GM12875 (cell line): ENCODE measurements around the gene DYNLT2.
A peak's percentile ranks its signal among the peaks of the same experiment; 100 is the strongest.

Experiments used
- H3K4me3 ChIP-seq: one replicate; pipeline ENCODE4 v1.5.1; 2011; ENCODE audit warnings: low read depth, low read length, control low read depth
- TF ChIP-seq, protein P1 (sequence below): IDR thresholded peaks from 2 replicates; pipeline ENCODE4 v1.5.1; 2011; ENCODE audit warnings: low read depth, mild to moderate bottlenecking, control low read depth, inconsistent platforms, low read length, moderate library complexity, borderline replicate concordance; ENCODE audit not compliant: insufficient read depth

The DYNLT2 gene

DNA sequence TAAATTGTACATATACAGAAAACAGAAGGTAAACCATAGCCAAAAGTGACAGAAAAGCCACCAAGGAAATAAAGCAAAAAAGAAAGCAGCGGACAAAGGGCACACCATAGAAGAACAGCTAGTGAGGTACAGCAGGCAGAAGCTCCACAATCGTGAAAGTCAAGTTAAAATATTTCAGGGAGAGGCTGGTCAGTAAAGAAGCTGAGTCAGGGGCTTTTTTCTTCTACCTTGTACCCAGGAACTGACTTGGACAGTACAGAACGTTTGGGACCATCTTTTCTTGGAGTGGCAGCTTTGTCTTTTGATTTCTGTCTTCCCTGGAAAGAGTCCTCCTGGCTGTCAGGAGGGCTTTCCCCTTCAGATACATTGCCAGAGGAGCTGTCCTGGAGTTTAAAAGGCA, 41.4 kb downstream of the DYNLT2 start:
- H3K4me3 ChIP-seq = no peak overlapping the region

DNA sequence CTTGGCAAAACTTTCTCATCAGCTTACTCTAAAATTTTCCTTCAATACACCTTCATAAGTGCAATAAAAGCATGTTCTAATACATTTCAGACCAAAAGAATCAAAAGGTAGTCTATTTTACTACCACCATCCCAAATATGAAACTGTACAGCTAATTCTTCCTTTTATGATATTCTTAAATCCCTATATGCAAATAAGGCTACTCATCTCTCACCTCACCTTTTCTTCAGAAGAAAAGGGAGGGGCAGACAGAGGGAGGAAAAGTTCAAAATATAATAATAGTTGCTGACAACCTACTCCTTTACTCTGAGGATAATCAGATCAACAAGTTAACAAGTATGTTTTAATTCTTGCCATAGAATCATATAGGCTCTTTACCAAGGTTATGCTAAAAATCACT, 42.1 kb downstream of the DYNLT2 start:
- TF ChIP-seq, protein P1, sequence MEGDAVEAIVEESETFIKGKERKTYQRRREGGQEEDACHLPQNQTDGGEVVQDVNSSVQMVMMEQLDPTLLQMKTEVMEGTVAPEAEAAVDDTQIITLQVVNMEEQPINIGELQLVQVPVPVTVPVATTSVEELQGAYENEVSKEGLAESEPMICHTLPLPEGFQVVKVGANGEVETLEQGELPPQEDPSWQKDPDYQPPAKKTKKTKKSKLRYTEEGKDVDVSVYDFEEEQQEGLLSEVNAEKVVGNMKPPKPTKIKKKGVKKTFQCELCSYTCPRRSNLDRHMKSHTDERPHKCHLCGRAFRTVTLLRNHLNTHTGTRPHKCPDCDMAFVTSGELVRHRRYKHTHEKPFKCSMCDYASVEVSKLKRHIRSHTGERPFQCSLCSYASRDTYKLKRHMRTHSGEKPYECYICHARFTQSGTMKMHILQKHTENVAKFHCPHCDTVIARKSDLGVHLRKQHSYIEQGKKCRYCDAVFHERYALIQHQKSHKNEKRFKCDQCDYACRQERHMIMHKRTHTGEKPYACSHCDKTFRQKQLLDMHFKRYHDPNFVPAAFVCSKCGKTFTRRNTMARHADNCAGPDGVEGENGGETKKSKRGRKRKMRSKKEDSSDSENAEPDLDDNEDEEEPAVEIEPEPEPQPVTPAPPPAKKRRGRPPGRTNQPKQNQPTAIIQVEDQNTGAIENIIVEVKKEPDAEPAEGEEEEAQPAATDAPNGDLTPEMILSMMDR = no peak
- no peak overlapping the region for H3K4me3 ChIP-seq

More for the DNA sequence above, 41.4 kb downstream of the DYNLT2 start:
- TF ChIP-seq, protein P1 = no peak

DNA sequence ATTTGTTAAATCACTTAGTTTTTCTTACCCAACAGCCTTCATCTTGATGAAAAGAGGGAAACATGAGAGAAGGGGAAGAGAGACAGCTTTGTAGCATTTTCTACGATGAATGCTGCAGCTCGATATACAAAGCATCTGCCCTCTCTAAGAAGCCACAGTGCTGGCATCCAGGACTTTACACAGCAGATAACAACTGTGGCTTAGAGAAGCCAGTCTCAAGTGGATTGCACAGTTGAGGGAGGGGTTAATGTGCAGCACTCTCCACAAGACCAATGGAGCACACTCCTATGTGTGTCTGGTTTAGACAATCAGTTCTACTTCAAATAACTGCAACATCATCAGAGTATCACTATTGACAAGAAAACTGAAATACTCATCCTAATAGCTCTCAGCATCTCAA, 43.6 kb downstream of the DYNLT2 start:
- H3K4me3 ChIP-seq = no peak overlapping the region
- TF ChIP-seq, protein P1 = no peak

DNA sequence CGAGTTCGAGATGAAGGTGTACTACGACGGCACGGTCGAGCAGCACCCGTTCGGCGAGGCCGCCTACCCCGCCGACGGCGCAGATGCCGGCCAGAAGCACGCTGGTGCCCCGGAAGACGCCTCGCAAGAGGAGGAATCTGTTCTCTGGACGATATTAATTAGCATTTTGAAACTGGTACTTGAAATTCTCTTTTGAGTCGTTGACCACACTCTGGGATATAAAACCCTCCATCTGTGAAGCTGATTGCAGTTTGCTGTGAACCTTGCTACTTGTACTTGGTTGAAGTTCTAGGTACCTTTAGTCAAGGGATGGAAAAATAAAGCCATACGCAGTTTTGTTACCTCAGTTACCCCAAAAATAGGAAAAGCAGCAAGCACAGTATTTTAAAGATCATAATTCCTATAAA, 48.5 kb downstream of the DYNLT2 start:
- H3K4me3 ChIP-seq = peak overlapping the region; percentile 76
- TF ChIP-seq, protein P1 = no peak

DNA sequence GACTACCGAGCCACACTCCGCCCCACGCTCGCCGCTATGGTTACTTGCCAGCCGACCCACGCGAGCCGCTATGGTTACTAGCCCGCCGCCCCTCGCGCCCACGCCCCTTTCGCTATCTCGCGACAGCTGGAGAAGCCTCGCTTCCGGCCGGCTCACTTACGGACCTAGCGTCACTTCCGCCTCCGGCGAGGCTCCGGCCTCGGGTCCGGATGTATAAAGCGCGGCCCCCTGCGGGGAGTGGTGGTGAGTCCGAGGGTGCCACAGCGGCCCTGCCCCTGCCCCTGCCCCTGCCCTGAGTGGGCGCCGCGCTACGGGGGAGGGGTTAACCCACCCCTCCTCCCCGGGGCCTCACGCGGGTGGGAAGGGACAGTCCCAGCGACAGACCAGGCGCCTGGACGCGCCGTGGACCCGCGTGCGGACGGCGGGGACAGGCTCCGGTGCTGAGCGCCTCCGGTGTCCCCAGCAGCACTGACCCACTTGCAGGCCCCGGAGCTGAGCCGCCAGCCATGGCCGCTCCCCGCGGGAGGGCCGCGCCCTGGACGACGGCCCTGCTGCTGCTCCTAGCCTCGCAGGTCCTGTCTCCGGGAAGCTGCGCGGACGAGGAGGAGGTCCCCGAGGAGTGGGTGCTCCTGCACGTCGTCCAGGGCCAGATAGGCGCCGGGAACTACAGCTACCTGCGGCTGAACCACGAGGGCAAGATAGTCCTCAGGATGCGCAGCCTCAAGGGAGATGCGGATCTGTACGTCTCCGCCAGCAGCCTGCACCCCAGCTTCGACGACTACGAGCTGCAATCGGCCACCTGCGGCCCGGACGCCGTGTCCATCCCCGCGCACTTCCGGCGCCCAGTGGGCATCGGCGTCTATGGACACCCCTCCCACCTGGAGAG, 49.2 kb downstream of the DYNLT2 start, which contains the start of the genes C6orf120 and WDR27:
Gene C6orf120 (plus strand): TSS at position 173 of the 886 bp plus-strand sequence. CDS start 334 bp downstream, at position 507.
Gene WDR27 (minus strand): TSS at position 76 of the 886 bp plus-strand sequence. CDS start 13,024 bp downstream, outside the sequence.
- TF ChIP-seq, protein P1 = no peak
- H3K4me3 ChIP-seq = peak within 1 kb of the TSS; percentile 76

DNA sequence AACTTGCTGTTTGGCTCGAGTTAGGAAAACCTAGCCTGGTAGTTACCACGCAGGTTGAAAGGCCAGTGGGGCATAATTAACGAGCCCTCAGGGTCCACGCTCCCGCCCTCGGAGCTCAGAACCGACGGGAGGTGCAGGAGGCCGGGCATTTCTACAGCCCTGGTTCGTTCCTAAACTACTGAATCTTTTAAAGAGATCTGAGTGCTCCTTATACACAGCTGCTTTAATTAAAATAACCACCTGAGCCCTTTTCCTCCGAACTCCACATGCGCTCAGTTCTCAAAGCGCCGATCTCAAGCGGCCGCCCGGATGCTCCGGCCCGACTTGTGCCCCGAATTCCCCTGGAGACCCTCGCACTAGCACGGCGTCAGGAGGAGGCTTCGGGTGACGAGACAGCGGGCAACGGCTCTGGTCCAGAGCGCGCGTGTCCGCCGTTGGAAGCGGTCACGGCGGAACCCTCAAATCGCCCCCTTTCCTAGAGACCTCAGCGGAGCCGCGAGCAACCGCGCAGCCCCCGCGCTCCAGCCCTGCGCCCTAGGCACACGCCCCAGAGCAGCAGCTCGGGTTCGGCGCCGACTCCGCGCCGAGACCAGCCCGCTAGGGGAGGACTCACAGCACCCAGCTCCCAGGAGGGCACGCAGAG, 49.9 kb downstream of the DYNLT2 start:
- peak overlapping the region; percentile 76 for H3K4me3 ChIP-seq
- TF ChIP-seq, protein P1 = no peak
